Natural killer cell (primary cell): ENCODE data around the gene FAM98C. TPM values are rescaled to one million over a fixed set of nuclear protein-coding genes. Genes with fewer than 3 reads are reported as not detected.

ENCODE experiments used
- ATAC-seq, 3 donors: fragments of 150-1000 bp in 2 of 3; fragments of 200-7000 bp in 1 of 3; cut with Tn5 transposase; 1 replicate in 1 of 3; 2 replicates in 2 of 3; pipeline ENCODE4 v1.10.0; 2021; ENCODE audit warnings: mild to moderate bottlenecking in 2 of 3, moderate library complexity in 2 of 3
- DNase-seq, 2 donors: peaks; one replicate each; pipeline versions ENCODE4 v3.0.0 to v3.0.0-alpha.2; 2013 to 2021; ENCODE audit warnings: mixed read lengths in 1 of 2
- H3K27ac ChIP-seq: one replicate; pipeline ENCODE4 v1.5.1; 2013; ENCODE audit warnings: mild to moderate bottlenecking, low read length
- H3K27me3 ChIP-seq: one replicate; pipeline ENCODE4 v1.6.1; 2013; ENCODE audit warnings: low read length; ENCODE audit not compliant: control insufficient read depth, insufficient read depth
- H3K36me3 ChIP-seq: one replicate; pipeline ENCODE4 v1.6.1; 2013; ENCODE audit warnings: low read length; ENCODE audit not compliant: control insufficient read depth, insufficient read depth
- H3K4me1 ChIP-seq: one replicate; pipeline ENCODE4 v1.6.1; 2013; ENCODE audit warnings: low read length; ENCODE audit not compliant: control insufficient read depth, insufficient read depth
- H3K4me3 ChIP-seq: one replicate; pipeline ENCODE4 v1.5.1; 2013; ENCODE audit warnings: low read length
- H3K9me3 ChIP-seq: one replicate; pipeline ENCODE4 v1.6.1; 2013; ENCODE audit warnings: low read length; ENCODE audit not compliant: control insufficient read depth, insufficient read depth
- H3K27ac Mint-ChIP-seq, 2 donors: one replicate each; pipeline ENCODE4 v1.8.0; 2022; ENCODE audit warnings: mild to moderate bottlenecking in 2 of 2, mixed read lengths in 2 of 2, moderate library complexity in 1 of 2
- H3K27me3 Mint-ChIP-seq, 2 donors: one replicate each; pipeline ENCODE4 v1.8.0; 2022; ENCODE audit warnings: low read depth in 2 of 2, mixed read lengths in 2 of 2
- H3K36me3 Mint-ChIP-seq: one replicate; pipeline ENCODE4 v1.8.0; 2022; ENCODE audit warnings: mixed read lengths
- H3K4me1 Mint-ChIP-seq, 2 donors: one replicate each; pipeline ENCODE4 v1.8.0; 2022; ENCODE audit warnings: mixed read lengths in 2 of 2
- H3K4me3 Mint-ChIP-seq: one replicate; pipeline ENCODE4 v1.8.0; 2022; ENCODE audit warnings: mild to moderate bottlenecking, moderate library complexity, mixed read lengths
- H3K9me3 Mint-ChIP-seq, 2 donors: one replicate each; pipeline ENCODE4 v1.8.0; 2022; ENCODE audit warnings: mixed read lengths in 2 of 2
- WGBS: methylation state at CpG from one replicate; pipeline ENCODE4 v1.1.7; 2013; ENCODE audit warnings: missing lambda C conversion rate; ENCODE audit not compliant: insufficient coverage; 5-methylcytosine and 5-hydroxymethylcytosine counted together
- intact Hi-C: fragments of 100-400 bp; cut with micrococcal nuclease; formaldehyde crosslinking; loops from one replicate; pipeline ENCODE4 v1.14.2; 2022
- total RNA-seq, 4 donors: library from RNA; stranded (reverse); fragments of 120-200 nt in 1 of 4; gene quantifications; one replicate each; pipeline versions ENCODE4 v1.2.3 to v1.2.4, GENCODE V29; 2013 to 2022
- TF ChIP-seq, protein P1 (sequence below): fragments of 200-600 bp; IDR thresholded peaks from one replicate; pipeline ENCODE4 v1.8.0; 2022; ENCODE audit warnings: antibody characterized with exemption

FAM98C gene
- total RNA-seq, 3 donors from 2014 or later (not counting 1 experiment from before 2014, with no cell fraction given) = 36.9 to 42.1 (median 41.6) TPM

- peak; percentile 78 to 98 (median 92) for ATAC-seq
- H3K27me3 Mint-ChIP-seq = peaks cover 13 to 16% of the 10 kb centered on the region in 2 donors
- TF ChIP-seq, protein P1, sequence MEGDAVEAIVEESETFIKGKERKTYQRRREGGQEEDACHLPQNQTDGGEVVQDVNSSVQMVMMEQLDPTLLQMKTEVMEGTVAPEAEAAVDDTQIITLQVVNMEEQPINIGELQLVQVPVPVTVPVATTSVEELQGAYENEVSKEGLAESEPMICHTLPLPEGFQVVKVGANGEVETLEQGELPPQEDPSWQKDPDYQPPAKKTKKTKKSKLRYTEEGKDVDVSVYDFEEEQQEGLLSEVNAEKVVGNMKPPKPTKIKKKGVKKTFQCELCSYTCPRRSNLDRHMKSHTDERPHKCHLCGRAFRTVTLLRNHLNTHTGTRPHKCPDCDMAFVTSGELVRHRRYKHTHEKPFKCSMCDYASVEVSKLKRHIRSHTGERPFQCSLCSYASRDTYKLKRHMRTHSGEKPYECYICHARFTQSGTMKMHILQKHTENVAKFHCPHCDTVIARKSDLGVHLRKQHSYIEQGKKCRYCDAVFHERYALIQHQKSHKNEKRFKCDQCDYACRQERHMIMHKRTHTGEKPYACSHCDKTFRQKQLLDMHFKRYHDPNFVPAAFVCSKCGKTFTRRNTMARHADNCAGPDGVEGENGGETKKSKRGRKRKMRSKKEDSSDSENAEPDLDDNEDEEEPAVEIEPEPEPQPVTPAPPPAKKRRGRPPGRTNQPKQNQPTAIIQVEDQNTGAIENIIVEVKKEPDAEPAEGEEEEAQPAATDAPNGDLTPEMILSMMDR = no peak
- no peaks in the 10 kb centered on the region for H3K36me3 Mint-ChIP-seq
- WGBS = 25% methylated on average over 14 of the region's 20 CpGs
- H3K4me3 ChIP-seq = no peak within 1 kb of the TSS
- no peak within 1 kb of the TSS for H3K27ac Mint-ChIP-seq
- DNase-seq = peak; percentile 23 to 45
- peaks cover 6% of the 10 kb centered on the region for H3K4me1 ChIP-seq
- H3K4me3 Mint-ChIP-seq = peak within 1 kb of the TSS; percentile 31
- no peaks in the 10 kb centered on the region for H3K9me3 ChIP-seq
- H3K27ac ChIP-seq = no peak within 1 kb of the TSS
- H3K9me3 Mint-ChIP-seq = no peaks in the 10 kb centered on the region
- intact Hi-C loops = no loop called here
- H3K27me3 ChIP-seq = peaks cover 14% of the 10 kb centered on the region
- H3K36me3 ChIP-seq = no peaks in the 10 kb centered on the region
- peaks cover 6 to 14% of the 10 kb centered on the region in 2 donors for H3K4me1 Mint-ChIP-seq
Observed at GRCh38 chr19:38433268-38433733, 30.4 kb downstream of the FAM98C start, which contains the start of gene RYR1. Gene RYR1 (plus strand): TSS chr19:38433691. CDS start chr19:38433830, 139 bp downstream.

DNA sequence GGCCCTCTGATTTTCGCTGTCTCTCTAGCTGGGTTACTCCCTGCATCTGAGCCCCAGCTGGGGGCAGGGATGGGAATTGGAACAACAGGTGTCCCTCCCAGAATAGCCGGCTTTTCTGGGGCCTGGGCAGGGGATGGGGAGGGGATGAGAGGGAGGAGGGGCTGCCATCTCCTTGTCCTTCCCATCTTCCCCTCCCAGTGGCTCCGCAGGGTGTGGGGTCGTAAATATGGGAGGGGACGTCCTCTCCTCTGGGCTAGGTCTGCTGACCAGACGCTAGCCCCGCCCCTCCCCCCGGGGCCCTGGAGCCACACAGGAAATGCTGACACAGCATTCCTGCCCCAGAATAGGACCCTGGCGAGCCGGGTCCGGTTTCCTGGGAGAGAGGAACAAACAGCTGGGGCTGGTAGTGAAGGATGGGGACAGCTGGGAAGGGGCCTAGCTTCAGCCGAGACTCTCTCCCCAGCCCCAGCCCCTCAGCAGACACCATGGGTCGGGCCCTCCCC is 31.7 kb downstream of the FAM98C start:
- H3K4me3 ChIP-seq = no peak overlapping the region
- ATAC-seq = no peak
- no peak overlapping the region for H3K27ac ChIP-seq
- no peaks in the 10 kb centered on the region for H3K36me3 ChIP-seq
- H3K36me3 Mint-ChIP-seq = no peaks in the 10 kb centered on the region
- 47% methylated on average over 9 of the region's 13 CpGs for WGBS
- peaks cover 6 to 14% of the 10 kb centered on the region in 2 donors for H3K4me1 Mint-ChIP-seq
- peaks cover 14% of the 10 kb centered on the region for H3K27me3 ChIP-seq
- H3K27ac Mint-ChIP-seq = no peak overlapping the region
- DNase-seq = no peak
- peaks cover 6% of the 10 kb centered on the region for H3K4me1 ChIP-seq
- H3K9me3 Mint-ChIP-seq = no peaks in the 10 kb centered on the region
- H3K9me3 ChIP-seq = no peaks in the 10 kb centered on the region
- intact Hi-C loops = no loop called here
- H3K27me3 Mint-ChIP-seq = peaks cover 9 to 12% of the 10 kb centered on the region in 2 donors
- TF ChIP-seq, protein P1 = no peak
- no peak overlapping the region for H3K4me3 Mint-ChIP-seq

DNA sequence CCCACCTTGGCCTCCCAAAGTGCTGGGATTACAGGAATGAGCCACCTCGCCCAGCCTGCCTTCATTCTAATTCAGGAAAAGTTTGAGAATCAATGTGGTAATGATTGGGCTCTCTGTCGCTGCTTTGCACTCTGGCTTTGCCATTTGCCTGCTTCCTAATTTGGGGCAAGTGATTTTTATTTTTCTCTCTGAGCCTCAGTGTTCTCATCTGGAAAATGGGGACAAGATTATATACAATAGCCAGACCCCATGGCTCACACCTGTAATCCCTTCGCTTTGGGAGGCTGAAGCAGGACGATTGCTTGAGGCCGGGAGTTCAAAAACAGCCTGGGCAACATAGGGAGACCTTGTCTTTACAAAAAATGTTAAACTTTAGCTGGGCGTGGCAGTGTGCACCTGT is 34.4 kb downstream of the FAM98C start:
- Mint-ChIP-seq H3K27me3 (peaks cover 9 to 10% of the 10 kb centered on the region in 2 donors), H3K9me3 (no peaks in the 10 kb centered on the region), H3K4me1 (peaks cover 6 to 19% of the 10 kb centered on the region in 2 donors), H3K4me3 (no peak overlapping the region), H3K36me3 (no peaks in the 10 kb centered on the region), H3K27ac (no peak overlapping the region)
- intact Hi-C loops = no loop called here
- Histone ChIP-seq H3K27me3 (peaks cover 14% of the 10 kb centered on the region), H3K9me3 (no peaks in the 10 kb centered on the region), H3K27ac (no peak overlapping the region), H3K36me3 (no peaks in the 10 kb centered on the region), H3K4me1 (peaks cover 6% of the 10 kb centered on the region), H3K4me3 (no peak overlapping the region)
- WGBS = 88% methylated on average over 6 of the region's 6 CpGs
- DNase-seq (no peak), ATAC-seq (no peak)
- TF ChIP-seq, protein P1 = no peak

DNA sequence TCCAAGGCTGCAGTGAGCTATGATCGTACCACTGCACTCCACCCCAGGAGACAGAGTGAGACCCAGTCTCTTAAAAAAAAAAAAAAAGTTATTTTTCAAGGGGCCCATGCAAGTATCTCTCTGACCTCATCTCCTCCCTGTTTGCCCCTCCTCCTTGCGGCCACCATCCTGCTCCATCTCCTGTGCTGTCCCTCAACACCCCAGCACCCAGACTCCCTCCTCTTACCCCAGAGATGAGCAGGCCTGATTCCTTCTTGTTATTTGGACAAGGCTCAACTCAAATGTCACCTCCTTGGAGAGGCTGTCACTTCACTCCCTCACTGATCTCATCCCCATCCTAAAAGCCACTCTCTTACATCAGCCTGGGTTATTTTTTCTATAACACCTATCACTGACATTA is 35.0 kb downstream of the FAM98C start:
- H3K4me3 ChIP-seq = no peak overlapping the region
- Mint-ChIP-seq H3K36me3 (no peaks in the 10 kb centered on the region), H3K27me3 (peaks cover 9 to 10% of the 10 kb centered on the region in 2 donors), H3K27ac (no peak overlapping the region), H3K4me1 (peaks cover 6 to 19% of the 10 kb centered on the region in 2 donors), H3K4me3 (no peak overlapping the region), H3K9me3 (no peaks in the 10 kb centered on the region)
- no peak overlapping the region for H3K27ac ChIP-seq
- no peak for ATAC-seq
- TF ChIP-seq, protein P1 = no peak
- intact Hi-C loops = no loop called here
- no peaks in the 10 kb centered on the region for H3K9me3 ChIP-seq
- peaks cover 14% of the 10 kb centered on the region for H3K27me3 ChIP-seq
- no peak for DNase-seq
- no peaks in the 10 kb centered on the region for H3K36me3 ChIP-seq
- WGBS = 94% methylated on average over 2 of the region's 2 CpGs
- peaks cover 6% of the 10 kb centered on the region for H3K4me1 ChIP-seq
